ENCODE data around the gene TNFRSF17. TPM values are rescaled to one million over a fixed set of nuclear protein-coding genes. Genes with fewer than 3 reads are reported as not detected.
A peak's percentile ranks its signal among the peaks of the same experiment; 100 is the strongest.
"Not testable (repeated sequence)": the region's sequence is repeated elsewhere in the genome, so short reads cannot be mapped to it uniquely, and the experiment has no call there.

TNFRSF17 gene
- total RNA-seq, 1 experiment from 2014 or later: not detected

DNA sequence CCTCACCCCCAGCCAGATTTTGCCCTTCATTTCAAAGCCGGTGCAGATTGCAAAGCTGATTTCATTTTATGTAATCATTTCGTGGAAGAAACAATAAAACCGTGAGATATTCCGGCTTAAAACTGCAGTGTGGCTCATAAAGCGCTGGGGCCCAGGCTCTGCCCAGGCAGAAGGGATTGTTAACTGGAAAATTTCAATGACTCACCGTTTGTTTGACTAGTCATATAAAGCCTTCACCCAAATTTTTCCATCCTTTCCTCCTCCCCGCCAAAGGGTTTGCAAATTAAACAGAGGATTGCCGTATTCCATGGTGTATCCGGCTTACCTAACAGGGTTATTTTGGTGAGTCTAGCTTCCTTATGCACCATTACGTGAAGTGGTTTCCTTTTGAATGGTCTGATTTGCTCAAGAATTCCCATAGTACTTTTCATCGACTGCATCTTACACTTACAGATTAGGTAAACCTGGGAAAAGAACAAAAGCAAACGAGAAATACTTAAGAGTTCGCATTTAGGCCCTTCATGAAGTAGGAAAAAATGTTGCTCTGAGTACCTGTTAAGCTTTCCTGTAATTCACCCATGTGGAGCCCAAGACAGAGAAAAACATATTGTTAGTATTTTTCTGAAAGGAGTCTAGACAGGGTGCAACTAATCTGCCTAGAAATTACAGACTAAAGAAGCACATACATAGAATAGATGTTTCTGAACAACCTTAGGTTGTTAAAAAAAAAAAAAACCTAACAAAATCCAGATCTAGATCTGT lies 48.3 kb upstream of the TNFRSF17 start:
- Histone ChIP-seq H4K20me1 (ENCODE audit: insufficient read depth) (peaks cover 30% of the 10 kb centered on the region), H3K9me2 (ENCODE audit: insufficient read depth) (no peaks in the 10 kb centered on the region), H3K27me3 (ENCODE audit: insufficient read depth, low read depth) (no peaks in the 10 kb centered on the region), H3F3A (ENCODE audit: insufficient read depth, low read depth) (peaks cover 17% of the 10 kb centered on the region; the same call in 1 of the 2 replicates), H3K9me3 (ENCODE audit: insufficient read depth, low read depth) (no peaks in the 10 kb centered on the region), H3K79me2 (ENCODE audit: low read depth) (peaks cover 38% of the 10 kb centered on the region), H3K27ac (peak overlapping the region; percentile 97), H3K4me3 (peak overlapping the region; percentile 72), H3K4me2 (peak overlapping the region; percentile 86), H3K36me3 (ENCODE audit: low read depth) (no peaks in the 10 kb centered on the region), H2AFZ (peak overlapping the region; percentile 85), H3K4me1 (replicated peaks; ENCODE audit: insufficient read depth) (peaks cover 34% of the 10 kb centered on the region)
- POLR2A ChIA-PET (ENCODE audit: unreplicated experiment): interaction anchor here (0.7 kb wide), 1 partner anchor 133 kb away, joined by 4 read pairs; no protein-coding TSS in a partner anchor
- CTCF ChIA-PET: interaction anchor here (0.7 to 0.8 kb wide), 3 partner anchors 56 to 152 kb away, joined by 3 to 4 read pairs (median 4); no protein-coding TSS in a partner anchor
- DNase-seq: peak; percentile 70 to 98
- intact Hi-C loops (cut with micrococcal nuclease; ENCODE audit: unreplicated experiment): loop anchor here (2.0 to 5.0 kb wide), 3 partner anchors 61 to 174 kb away; partner anchors contain the start of genes SNX29 and TXNDC11
- BruUV-seq (replicated peaks): TSS peak; percentile 87
- TF ChIP-seq, protein P1, sequence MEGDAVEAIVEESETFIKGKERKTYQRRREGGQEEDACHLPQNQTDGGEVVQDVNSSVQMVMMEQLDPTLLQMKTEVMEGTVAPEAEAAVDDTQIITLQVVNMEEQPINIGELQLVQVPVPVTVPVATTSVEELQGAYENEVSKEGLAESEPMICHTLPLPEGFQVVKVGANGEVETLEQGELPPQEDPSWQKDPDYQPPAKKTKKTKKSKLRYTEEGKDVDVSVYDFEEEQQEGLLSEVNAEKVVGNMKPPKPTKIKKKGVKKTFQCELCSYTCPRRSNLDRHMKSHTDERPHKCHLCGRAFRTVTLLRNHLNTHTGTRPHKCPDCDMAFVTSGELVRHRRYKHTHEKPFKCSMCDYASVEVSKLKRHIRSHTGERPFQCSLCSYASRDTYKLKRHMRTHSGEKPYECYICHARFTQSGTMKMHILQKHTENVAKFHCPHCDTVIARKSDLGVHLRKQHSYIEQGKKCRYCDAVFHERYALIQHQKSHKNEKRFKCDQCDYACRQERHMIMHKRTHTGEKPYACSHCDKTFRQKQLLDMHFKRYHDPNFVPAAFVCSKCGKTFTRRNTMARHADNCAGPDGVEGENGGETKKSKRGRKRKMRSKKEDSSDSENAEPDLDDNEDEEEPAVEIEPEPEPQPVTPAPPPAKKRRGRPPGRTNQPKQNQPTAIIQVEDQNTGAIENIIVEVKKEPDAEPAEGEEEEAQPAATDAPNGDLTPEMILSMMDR (conservative IDR thresholded peaks at IDR 0.05): no peak
- no peak for TF ChIP-seq EZH2 (IDR thresholded peaks at IDR 0.05; ENCODE audit: low read depth)

DNA sequence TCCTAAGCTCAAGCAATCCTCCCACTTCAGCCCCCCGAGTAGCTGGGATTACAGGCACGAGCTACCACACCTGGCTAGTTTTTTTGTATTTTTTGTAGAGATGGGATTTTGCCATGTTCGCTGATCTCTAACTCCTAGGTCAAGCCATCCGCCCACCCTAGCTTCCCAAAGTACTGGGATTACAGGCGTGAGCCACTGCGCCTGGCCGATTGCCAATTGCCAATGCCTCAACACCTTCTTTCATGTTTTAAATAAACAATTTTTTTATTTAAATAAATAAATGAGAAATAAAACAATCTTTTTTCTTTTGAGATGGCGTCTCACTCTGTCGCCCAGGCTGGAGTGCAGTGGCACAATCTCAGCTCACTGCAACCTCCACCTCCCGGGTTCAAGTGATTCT lies 41.0 kb upstream of the TNFRSF17 start:
- H3K4me3 ChIP-seq; H4K20me1 ChIP-seq (ENCODE audit: insufficient read depth); H3K36me3 ChIP-seq (ENCODE audit: low read depth); intact Hi-C loops (cut with micrococcal nuclease; ENCODE audit: unreplicated experiment); H3K79me2 ChIP-seq (ENCODE audit: low read depth); DNase-seq; H2AFZ ChIP-seq; H3K4me2 ChIP-seq; H3F3A ChIP-seq (ENCODE audit: insufficient read depth, low read depth); BruUV-seq (replicated peaks); H3K9me3 ChIP-seq (ENCODE audit: insufficient read depth, low read depth); H3K27me3 ChIP-seq (ENCODE audit: insufficient read depth, low read depth); H3K9me2 ChIP-seq (ENCODE audit: insufficient read depth); CTCF ChIA-PET; H3K4me1 ChIP-seq (replicated peaks; ENCODE audit: insufficient read depth); H3K27ac ChIP-seq: not testable (repeated sequence)
- POLR2A ChIA-PET (ENCODE audit: unreplicated experiment): interaction anchor here (0.7 kb wide), 1 partner anchor 101 kb away, joined by 12 read pairs; no protein-coding TSS in a partner anchor

DNA sequence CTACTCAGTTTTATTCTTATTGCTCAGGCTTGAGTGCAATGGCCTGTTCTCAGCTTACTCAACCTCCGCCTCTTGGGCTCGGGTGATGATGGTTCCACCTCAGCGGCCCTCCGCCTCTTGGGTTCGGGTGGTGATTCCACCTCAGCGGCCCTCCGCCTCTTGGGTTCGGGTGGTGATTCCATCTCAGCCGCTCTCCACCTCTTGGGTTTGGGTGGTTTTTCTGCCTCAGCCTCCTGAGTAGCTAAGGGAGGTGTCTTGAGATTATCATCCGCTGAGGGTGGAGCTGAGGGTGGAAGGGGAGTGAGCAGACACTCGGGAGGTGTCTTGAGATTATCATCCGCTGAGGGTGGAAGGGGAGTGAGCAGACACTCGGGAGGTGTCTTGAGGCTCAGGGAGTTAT lies 37.7 kb upstream of the TNFRSF17 start:
- H3K27ac ChIP-seq; H3K9me3 ChIP-seq (ENCODE audit: insufficient read depth, low read depth); H4K20me1 ChIP-seq (ENCODE audit: insufficient read depth); BruUV-seq (replicated peaks); H3K79me2 ChIP-seq (ENCODE audit: low read depth); H3K27me3 ChIP-seq (ENCODE audit: insufficient read depth, low read depth); H2AFZ ChIP-seq; DNase-seq; H3K4me3 ChIP-seq; CTCF ChIA-PET; H3K4me2 ChIP-seq; intact Hi-C loops (cut with micrococcal nuclease; ENCODE audit: unreplicated experiment); H3F3A ChIP-seq (ENCODE audit: insufficient read depth, low read depth); H3K4me1 ChIP-seq (replicated peaks; ENCODE audit: insufficient read depth); POLR2A ChIA-PET (ENCODE audit: unreplicated experiment); H3K9me2 ChIP-seq (ENCODE audit: insufficient read depth); H3K36me3 ChIP-seq (ENCODE audit: low read depth): not testable (repeated sequence)

DNA sequence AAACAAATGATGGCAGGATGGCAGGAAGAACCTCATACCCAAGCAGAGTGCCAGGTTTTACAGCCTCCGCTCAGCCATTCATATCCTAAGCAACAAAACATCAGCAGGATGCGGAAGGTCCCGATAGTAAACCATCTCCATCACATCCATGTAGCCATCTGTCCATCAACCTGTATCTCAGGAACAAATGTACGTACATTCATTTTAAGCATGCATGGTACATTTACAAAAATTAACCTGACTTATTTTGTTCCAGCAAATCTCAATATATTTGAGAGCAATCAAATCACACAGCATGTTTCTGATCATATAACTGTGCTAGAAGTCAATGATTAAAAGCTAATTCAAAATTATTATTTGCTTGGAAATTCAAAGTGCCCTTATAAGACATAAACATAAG lies 23.1 kb upstream of the TNFRSF17 start, which contains the start of gene NPIPB2:
Gene NPIPB2, minus strand, starts transcription at position 101 of the 400 bp plus-strand sequence. Its CDS starts 0 bp downstream, at position 101.
- H2AFZ ChIP-seq; H3K27me3 ChIP-seq (ENCODE audit: insufficient read depth, low read depth); H3K27ac ChIP-seq; POLR2A ChIA-PET (ENCODE audit: unreplicated experiment); H3K36me3 ChIP-seq (ENCODE audit: low read depth); H3K9me3 ChIP-seq (ENCODE audit: insufficient read depth, low read depth); H3K4me3 ChIP-seq; H3K4me1 ChIP-seq (replicated peaks; ENCODE audit: insufficient read depth); H3F3A ChIP-seq (ENCODE audit: insufficient read depth, low read depth); CTCF ChIA-PET; H4K20me1 ChIP-seq (ENCODE audit: insufficient read depth); H3K79me2 ChIP-seq (ENCODE audit: low read depth); H3K4me2 ChIP-seq; intact Hi-C loops (cut with micrococcal nuclease; ENCODE audit: unreplicated experiment); DNase-seq; BruUV-seq (replicated peaks); H3K9me2 ChIP-seq (ENCODE audit: insufficient read depth): not testable (repeated sequence)
